Astrocyte (in vitro differentiated cells and primary cell): Measurements from ENCODE around the gene SMIM44.

Experiments used
- EZH2 ChIP-seq: IDR thresholded peaks from 2 replicates; pipeline ENCODE4 v1.6.1; 2012; ENCODE audit warnings: mild to moderate bottlenecking, low read length, inconsistent platforms; ENCODE audit not compliant: insufficient read depth
- TF ChIP-seq, protein P1 (sequence below): IDR thresholded peaks from 2 replicates; pipeline ENCODE4 v1.5.1; 2011; ENCODE audit warnings: low read depth, mild to moderate bottlenecking, inconsistent platforms, low read length, moderate library complexity; ENCODE audit not compliant: insufficient read depth

DNA sequence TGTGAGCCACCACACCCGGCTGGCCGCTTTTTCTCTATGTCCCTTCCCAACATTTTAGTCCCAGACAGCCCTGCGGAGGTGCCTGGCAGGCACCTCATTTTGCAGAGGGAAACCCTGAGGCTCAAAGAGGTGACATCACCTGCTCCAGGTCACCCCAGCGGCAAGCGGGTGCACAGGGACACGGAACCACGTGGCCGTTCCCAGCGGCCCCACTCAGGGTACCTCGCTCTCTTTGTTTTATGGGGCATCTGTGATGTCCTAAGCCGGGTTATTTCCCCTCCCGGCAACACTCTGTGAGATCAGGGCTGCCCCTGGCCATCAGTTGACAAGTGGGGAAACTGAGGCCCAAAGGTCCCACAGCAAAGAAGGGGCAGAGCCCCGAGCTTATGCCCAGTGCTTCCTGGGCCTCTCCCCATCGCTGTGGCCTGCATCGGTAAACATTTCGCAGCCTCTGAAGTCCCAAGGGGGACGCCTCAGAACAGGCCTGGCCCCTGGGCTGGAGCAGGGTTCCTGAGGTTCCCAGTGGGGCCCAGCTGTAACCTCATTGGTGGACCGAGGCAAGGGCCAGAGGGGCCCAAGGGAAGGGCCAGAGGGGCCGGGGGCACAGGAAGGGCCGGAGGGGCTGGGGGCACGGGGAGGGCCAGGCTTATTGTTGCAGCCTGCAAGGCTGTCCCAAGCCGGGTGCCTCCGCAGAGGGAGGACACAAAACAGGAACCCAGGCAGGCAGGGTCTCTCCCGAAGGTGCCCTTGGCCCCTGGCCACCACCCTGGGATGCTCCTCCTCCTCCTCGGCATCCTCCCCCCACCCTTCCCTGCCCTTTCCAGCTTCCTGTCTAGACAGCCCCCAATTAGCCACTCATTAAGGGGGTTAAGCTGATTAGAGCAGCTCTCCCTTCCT lies 41.9 kb downstream of the SMIM44 start:
- TF ChIP-seq, protein P1, sequence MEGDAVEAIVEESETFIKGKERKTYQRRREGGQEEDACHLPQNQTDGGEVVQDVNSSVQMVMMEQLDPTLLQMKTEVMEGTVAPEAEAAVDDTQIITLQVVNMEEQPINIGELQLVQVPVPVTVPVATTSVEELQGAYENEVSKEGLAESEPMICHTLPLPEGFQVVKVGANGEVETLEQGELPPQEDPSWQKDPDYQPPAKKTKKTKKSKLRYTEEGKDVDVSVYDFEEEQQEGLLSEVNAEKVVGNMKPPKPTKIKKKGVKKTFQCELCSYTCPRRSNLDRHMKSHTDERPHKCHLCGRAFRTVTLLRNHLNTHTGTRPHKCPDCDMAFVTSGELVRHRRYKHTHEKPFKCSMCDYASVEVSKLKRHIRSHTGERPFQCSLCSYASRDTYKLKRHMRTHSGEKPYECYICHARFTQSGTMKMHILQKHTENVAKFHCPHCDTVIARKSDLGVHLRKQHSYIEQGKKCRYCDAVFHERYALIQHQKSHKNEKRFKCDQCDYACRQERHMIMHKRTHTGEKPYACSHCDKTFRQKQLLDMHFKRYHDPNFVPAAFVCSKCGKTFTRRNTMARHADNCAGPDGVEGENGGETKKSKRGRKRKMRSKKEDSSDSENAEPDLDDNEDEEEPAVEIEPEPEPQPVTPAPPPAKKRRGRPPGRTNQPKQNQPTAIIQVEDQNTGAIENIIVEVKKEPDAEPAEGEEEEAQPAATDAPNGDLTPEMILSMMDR: no peak
- no peak for TF ChIP-seq EZH2
